ENCODE data around the gene PTPRN2.

Gene PTPRN2

DNA sequence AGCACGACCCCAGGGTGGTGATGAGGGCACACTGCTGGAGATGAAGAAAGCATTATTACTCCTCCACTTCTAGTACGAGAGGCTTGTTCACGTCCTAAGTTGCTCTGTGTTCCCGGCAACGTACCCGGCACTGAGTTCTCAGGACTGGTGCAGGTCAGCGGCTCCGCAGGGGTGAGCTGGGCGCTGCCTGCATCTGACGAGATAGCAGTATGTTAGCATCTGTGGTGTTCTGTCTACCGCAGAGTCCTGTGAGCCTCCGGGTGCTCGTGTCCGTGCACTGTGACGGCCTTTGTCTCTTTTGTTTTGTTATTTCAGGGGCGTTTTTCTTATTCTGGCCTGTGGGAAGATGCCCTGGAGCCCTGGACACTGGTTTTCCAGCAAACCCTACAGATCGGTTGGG is 743.0 kb downstream of the PTPRN2 start:
- DNase-seq (ENCODE audit: low read depth), result no peak

GRCh38 chr7:157844141-157844540 is 743.5 kb downstream of the PTPRN2 start:
- DNase-seq (ENCODE audit: low read depth), result no peak

DNA sequence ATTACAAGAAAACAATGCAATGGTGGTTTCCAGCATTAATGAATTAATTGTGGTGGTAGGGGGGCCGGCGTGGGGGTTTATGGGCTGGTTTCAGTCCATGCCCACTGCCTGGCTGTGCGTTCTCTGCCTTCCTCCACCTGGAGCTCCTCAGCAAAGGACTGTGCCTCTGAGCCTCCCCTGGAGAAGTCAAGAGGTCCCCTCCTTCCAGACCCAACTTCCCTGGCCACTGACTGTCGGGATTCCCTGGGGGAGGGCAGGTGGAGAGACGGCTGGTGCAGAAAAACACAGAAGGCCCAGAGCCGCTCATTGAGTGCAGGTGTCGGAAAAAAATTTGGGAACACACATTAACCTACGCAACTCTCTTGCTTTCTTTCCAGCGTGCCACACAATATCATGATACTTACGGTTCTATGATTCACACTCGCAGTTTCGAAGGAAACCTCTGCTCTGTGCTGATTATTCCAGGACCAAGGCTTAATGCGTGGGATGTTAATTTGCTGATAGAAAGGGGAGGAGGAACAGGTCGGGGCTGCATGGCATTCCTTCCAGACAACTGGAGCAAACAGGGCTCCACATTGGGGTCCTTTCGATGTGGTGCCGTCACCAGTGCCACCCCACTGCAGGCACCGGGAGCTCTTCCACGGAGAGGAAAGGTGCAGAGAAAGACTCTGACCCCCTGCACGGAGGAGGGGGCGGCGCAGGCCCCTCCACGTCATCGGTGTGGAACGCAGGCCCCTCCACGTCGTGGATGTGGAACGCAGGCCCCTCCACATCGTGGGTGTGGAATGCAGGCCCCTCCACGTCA is 744.1 kb downstream of the PTPRN2 start:
- DNase-seq (ENCODE audit: low read depth), result no peak

- no peak for DNase-seq (ENCODE audit: low read depth)
Observed at GRCh38 chr7:157841773-157842370, 745.8 kb downstream of the PTPRN2 start.

- no peak for DNase-seq (ENCODE audit: low read depth)
Observed at GRCh38 chr7:157840914-157841772, 746.5 kb downstream of the PTPRN2 start.

GRCh38 chr7:157840174-157840913 is 747.3 kb downstream of the PTPRN2 start:
- DNase-seq (ENCODE audit: low read depth), result no peak

DNA sequence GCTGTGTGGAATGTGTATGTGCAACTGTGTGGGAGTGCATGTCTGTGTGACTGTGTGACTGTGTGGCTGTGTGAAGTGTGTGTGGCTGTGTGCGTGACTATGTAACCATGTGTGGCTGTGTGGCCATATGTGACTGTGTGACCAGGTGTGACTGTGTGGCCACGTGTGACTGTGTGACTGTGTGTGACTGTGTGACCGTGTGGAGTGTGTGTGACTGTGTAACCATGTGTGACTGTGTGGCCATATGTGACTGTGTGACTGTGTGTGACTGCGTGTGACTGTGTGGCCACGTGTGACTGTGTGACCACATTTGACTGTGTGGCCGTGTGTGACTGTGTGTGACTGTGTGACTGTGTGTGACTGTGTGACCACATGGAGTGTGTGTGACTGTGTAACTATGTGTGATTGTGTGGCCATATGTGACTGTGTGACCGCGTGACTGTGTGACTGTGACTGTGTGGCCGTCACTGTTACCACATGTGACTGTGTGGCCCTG is 747.9 kb downstream of the PTPRN2 start:
- no peak for DNase-seq (ENCODE audit: low read depth)

DNA sequence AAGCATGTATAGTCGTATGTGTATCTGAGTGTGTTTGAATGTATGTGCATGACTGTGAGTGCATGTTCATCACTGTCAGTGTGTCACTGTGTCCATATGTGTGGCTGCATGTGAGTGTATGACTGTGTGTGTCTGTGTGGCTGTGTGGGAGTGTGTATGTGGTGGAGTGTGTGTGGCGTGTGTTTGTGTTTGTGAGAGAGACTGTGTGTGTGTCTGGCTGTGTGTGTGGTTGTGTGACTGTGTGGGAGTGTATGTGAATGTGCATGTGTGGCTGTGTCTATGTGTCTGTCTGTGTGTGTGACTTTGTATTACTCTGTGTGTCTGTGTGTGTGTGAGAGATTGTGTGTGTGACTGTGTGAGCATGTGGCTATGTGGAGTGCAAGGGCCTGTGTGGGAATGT is 748.4 kb downstream of the PTPRN2 start:
- no peak for DNase-seq (ENCODE audit: low read depth)

DNA sequence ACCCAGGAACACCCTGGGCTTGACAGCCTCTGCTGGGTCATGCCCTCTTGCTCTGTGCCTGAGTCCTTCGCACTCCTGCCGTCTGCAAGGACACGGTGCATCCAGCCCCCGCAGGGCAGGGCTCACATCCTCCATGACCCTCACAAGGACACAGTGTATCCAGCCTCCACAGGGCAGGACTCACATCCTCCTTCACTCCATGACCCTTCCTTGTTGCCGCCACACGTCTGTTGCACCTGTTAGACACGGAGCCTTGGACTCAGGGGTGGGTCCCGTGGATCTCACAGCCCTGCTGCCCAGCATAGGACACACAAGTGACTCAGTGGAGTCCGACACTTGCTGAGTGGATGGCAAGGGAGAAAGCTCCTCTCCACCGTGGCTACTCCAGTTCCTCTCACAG is 750.1 kb downstream of the PTPRN2 start:
- no peak for DNase-seq (ENCODE audit: low read depth)

GRCh38 chr7:157837047-157837446 is 750.6 kb downstream of the PTPRN2 start:
- no peak for DNase-seq (ENCODE audit: low read depth)

- no peak for DNase-seq (ENCODE audit: low read depth)
Observed at GRCh38 chr7:157834501-157835163, 753.0 kb downstream of the PTPRN2 start.

DNA sequence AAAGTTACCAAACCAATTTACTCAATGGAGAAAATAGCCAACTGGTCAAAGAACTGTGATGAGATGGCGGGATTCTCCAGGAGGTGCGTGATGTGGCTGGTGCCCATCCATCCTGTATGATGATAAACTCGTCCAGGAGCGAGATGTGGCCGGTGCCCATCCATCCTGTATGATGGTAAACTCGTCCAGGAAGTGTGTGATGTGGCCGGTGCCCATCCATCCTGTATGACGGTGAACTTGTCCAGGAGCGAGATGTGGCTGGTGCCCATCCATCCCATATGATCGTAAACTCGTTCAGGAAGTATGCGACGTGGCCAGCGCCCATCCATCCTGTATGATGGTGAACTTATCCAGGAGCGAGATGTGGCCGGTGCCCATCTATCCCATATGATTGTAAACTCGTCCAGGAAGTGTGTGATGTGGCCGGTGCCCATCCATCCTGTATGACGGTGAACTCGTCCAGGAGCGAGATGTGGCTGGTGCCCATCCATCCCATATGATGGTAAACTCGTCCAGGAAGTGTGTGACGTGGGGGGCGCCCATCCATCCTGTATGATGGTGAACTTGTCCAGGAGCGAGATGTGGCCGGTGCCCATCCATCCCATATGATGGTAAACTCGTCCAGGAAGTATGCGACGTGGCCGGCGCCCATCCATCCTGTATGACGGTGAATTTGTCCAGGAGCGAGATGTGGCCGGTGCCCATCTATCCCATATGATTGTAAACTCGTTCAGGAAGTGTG is 754.6 kb downstream of the PTPRN2 start:
- no peak for DNase-seq (ENCODE audit: low read depth)

GRCh38 chr7:157832421-157832820 is 755.2 kb downstream of the PTPRN2 start:
- no peak for DNase-seq (ENCODE audit: low read depth)

DNA sequence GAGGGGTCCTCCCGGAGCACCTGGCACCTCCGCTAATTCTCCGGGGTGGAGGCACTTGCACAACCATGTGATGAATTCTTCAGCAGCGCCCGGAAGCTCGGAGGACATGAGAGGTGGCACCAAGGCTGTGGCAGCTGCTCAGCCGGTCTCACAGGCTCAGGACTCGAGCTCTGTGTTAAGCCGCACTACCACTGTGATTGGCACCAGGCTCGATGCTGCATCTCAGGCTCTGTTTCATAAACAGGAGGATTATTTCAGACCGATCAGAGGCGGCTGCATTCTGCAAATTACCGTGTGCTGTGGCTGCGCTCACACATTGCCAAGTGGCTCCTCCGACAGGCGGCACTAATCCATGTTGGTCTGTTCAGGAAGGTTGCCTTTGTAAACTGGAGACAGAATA is 755.6 kb downstream of the PTPRN2 start:
- DNase-seq (ENCODE audit: low read depth), result no peak

DNA sequence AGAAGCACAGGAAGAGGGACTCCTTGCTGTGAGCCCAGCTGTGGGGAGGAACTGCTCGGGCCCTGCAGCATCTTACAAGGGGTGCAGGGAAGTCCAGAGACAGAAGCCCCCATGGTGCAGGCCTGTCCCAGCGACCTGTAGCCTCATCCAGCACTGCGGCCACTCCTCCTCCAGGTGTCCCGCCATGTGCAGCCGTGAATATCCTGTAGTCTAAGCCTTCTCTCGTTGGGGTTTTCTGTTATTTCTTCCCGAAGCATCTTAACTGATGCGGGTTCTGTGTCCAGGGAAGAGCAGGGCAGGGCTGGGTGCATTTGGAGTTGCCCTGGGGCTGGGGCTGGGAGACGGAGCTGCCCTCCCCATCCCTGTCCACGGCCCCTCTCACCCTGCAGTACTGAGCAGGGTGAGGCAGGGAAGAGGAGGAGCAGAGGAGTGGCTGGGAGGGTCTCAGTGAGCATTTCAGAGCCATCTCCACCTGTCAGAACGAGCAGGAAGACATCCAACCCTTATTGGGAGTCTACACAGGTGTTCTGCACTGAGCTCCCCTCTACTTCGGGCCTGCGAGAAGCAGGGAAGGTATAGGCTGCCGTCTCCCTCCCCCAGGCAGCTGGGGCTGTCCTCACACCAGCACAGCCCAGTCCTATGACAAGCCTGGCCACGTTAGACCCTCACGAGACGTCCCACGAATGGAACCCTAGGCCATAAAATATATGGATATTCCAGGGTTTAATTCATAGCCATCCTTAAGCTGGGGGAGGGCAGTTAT is 756.3 kb downstream of the PTPRN2 start:
- no peak for DNase-seq (ENCODE audit: low read depth)

GRCh38 chr7:157830331-157830730 is 757.3 kb downstream of the PTPRN2 start:
- no peak for DNase-seq (ENCODE audit: low read depth)

DNA sequence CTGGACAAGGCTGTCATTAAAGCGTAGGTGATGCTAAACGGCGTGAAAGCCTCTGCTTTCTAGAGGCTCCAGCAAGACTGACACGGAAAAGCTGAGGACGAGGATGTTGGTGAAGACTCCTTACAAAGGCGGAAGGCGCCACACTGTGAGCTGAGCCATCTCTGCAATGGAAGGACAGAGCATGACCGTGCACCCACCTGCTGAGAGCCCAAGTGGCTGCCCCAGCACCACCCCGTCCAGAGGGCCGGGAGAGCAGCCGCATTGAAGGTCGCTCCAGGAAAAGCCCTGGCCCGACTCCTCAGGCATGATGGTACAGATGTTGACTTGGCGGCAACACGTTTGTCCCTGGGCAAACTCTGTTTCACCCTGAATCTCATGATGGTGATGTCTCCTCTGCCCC is 758.1 kb downstream of the PTPRN2 start:
- no peak for DNase-seq (ENCODE audit: low read depth)

- DNase-seq (ENCODE audit: low read depth), result no peak
Observed at GRCh38 chr7:157828881-157829280, 758.7 kb downstream of the PTPRN2 start.

DNA sequence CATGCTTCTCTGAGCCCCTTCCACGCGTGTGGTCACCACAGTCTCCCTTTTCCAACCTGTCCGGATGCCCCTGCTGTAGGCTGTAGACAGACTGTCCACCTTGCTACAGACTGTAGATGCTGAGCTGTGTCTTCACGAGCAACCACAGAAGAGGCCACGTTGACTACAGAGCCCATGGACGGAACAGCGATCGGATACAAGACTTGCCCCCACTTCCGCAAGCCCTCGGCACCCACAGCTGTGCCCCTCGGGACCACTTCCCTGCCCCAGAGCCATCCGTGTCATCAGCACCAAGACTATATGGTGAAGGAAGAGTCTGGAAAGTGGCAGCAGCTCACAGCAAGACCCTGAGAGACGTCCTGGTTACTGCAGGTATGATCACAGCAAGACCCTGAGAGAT is 759.4 kb downstream of the PTPRN2 start:
- no peak for DNase-seq (ENCODE audit: low read depth)

DNA sequence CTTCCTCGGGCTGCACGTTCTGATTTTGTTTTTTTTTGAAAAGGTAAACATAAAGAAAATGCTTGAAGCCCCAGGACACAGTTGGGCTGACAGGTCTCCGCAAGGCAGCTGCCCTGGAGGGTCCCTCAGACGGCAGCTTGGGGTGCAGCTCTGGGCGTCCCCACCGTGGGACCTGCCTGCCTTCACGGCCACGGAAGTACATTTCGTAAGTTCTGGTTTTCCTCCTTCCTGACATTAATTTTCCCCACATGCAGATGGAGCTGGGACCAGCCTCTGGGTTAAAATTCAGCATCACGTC is 759.8 kb downstream of the PTPRN2 start:
- DNase-seq (ENCODE audit: low read depth), result no peak

Measured in CMK (cell line).